Tibial artery (tissue), 4 donors: ENCODE results near the gene PTBP3.

ENCODE experiments used
- DNase-seq, 2 donors: peaks; one replicate each; pipeline ENCODE4 v3.0.0-alpha.2; 2019
- H3K27ac ChIP-seq, 2 donors: fragments of 200-600 bp; sonication (generic) in 1 of 2; 1 replicate in 1 of 2; 2 replicates in 1 of 2; pipeline ENCODE4 v1.5.1; 2018 to 2019; ENCODE audit warnings: mild to moderate bottlenecking in 1 of 2
- H3K27me3 ChIP-seq, 2 donors: fragments of 200-600 bp; sonication (generic) in 1 of 2; one replicate each; pipeline versions ENCODE4 v1.5.1 to v1.6.0; 2016 to 2019
- H3K36me3 ChIP-seq, 3 donors: fragments of 200-600 bp; sonication (generic) in 2 of 3; one replicate each; pipeline ENCODE4 v1.5.1; 2016 to 2019; ENCODE audit warnings: mild to moderate bottlenecking in 2 of 3
- H3K4me1 ChIP-seq, 4 donors: fragments of 200-600 bp; sonication (generic) in 2 of 4; 1 replicate in 3 of 4; 2 replicates in 1 of 4; pipeline ENCODE4 v1.5.1; 2016 to 2019
- H3K4me3 ChIP-seq, 2 donors: fragments of 200-600 bp; sonication (generic) in 1 of 2; 1 replicate in 1 of 2; 2 replicates in 1 of 2; pipeline ENCODE4 v1.5.1; 2018 to 2019; ENCODE audit warnings: mild to moderate bottlenecking in 2 of 2
- H3K9me3 ChIP-seq, 3 donors: fragments of 200-600 bp; sonication (generic) in 1 of 3; one replicate each; pipeline ENCODE4 v1.5.1; 2016 to 2019
- intact Hi-C: fragments of 100-400 bp; cut with DNase I; formaldehyde crosslinking; loops from one replicate; pipeline ENCODE4 v1.15.0; 2023; ENCODE audit warnings: low total_unique reads
- TF ChIP-seq, protein P1 (sequence below), 2 experiments: fragments of 200-600 bp in 1 of 2; fragments of 450-650 bp in 1 of 2; IDR thresholded peaks; one replicate each; pipeline ENCODE4 v1.5.1; 2017 to 2019; ENCODE audit warnings: antibody characterized with exemption in 2 of 2, mild to moderate bottlenecking in 1 of 2, moderate library complexity in 1 of 2

PTBP3 gene, protein sequence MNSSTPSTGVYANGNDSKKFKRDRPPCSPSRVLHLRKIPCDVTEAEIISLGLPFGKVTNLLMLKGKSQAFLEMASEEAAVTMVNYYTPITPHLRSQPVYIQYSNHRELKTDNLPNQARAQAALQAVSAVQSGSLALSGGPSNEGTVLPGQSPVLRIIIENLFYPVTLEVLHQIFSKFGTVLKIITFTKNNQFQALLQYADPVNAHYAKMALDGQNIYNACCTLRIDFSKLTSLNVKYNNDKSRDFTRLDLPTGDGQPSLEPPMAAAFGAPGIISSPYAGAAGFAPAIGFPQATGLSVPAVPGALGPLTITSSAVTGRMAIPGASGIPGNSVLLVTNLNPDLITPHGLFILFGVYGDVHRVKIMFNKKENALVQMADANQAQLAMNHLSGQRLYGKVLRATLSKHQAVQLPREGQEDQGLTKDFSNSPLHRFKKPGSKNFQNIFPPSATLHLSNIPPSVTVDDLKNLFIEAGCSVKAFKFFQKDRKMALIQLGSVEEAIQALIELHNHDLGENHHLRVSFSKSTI

DNA sequence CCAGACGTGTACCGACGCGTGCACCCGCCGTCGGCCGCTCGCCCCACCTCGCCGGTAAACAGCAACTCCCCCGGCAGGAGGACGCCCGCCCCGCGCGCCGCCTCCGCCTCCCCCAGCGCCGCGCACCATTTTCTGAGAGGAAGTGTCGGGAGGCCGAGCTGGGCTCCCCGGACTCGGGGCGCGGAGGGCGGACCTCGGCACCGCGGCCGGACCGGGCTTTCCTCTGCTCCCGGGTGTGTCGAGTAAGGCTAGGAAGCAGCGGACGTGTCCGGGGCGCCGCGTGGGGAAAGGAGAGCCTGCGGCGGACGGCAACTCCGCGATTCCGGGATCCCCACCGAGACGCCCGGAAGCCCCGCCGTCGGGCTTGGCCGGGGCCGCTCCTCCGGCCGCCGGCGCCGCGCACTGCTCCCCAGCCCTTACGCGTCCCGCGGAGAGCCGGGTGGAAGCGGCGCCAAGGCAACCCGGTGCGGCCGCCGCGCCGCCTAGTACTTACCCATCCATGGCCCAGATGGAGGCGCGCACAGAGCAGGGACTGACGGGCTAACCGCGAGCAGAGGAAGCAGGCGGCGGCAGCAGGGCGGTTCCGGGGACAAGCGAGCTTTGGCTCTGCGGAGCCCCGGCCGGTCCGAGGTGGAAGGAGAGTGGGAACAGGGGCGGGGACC is at the start of gene PTBP3:
Gene PTBP3 (minus strand): TSS at position 643 of the 662 bp plus-strand sequence. CDS start 35,754 bp downstream, outside the sequence.
- TF ChIP-seq, protein P1, sequence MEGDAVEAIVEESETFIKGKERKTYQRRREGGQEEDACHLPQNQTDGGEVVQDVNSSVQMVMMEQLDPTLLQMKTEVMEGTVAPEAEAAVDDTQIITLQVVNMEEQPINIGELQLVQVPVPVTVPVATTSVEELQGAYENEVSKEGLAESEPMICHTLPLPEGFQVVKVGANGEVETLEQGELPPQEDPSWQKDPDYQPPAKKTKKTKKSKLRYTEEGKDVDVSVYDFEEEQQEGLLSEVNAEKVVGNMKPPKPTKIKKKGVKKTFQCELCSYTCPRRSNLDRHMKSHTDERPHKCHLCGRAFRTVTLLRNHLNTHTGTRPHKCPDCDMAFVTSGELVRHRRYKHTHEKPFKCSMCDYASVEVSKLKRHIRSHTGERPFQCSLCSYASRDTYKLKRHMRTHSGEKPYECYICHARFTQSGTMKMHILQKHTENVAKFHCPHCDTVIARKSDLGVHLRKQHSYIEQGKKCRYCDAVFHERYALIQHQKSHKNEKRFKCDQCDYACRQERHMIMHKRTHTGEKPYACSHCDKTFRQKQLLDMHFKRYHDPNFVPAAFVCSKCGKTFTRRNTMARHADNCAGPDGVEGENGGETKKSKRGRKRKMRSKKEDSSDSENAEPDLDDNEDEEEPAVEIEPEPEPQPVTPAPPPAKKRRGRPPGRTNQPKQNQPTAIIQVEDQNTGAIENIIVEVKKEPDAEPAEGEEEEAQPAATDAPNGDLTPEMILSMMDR (IDR thresholded peaks at IDR 0.05), result no peak
- intact Hi-C loops, result loop anchor here (5.0 to 10.0 kb wide), 2 partner anchors 158 to 436 kb away; partner anchors contain the start of genes SUSD1 and UGCG
- DNase-seq, result peak; percentile 70 to 91
- Histone ChIP-seq H3K4me1 (peaks cover 0 to 36% (median 7%) of the 10 kb centered on the region in 4 donors), H3K36me3 (no peaks in the 10 kb centered on the region), H3K4me3 (peak within 1 kb of the TSS; percentile 93 to 99), H3K27me3 (no peaks in the 10 kb centered on the region), H3K9me3 (no peaks in the 10 kb centered on the region), H3K27ac (peak within 1 kb of the TSS; percentile 97 to 100)

DNA sequence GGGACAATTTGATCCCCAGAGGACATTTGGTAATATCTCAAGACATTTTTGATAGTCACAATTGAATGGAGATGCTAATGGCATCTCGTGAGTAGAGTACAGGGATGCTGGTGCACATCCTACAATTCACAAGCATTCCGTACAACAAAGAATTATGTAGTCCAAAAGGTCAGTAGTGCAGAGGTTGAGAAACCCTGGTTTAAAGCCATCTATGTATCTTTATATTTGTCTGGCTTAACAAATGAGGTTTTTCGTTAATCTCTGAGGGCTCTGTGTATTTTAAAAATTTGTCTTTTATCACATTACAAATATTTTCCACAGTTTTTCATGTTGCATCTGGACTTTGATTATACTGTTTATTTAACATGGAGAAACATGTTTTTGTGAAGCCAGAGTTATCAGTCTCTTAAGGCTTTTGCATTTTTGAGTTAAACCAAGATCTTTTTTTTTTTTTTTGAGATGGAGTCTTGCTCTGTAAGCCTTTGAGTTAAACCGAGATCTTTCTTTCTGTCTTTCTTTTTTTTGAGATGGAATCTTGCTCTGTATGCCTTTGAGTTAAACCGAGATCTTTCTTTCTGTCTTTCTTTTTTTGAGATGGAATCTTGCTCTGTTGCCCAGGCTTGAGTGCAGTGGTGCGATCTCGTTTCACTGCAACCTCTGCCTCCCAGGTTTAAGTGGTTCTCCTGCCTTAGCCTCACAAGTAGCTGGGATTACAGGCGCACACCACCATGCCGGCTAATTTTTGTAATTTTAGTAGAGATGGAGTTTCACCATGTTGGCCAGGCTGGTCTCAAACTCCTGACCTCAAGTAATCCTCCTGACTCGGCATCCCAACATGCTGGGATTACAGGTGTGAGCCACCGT is 49.3 kb upstream of the PTBP3 start:
- H3K4me3 ChIP-seq, result no peak overlapping the region

DNA sequence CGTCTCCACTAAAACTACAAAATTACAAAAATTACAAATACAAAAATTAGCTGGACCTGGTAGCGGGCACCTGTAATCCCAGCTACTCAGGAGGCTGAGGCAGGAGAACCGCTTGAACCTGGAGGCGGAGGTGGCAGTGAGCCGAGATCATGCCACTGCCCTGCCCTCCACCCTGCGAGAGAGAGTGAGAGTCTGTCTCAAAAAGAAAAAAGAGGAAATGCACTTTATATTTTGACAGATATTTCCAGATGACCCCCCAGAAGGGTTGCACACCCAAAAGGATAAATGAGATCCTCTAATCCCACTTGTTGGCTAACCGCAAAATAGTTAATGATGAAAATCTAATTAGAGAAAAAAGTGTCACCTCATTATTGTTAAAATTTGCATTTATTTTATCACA is 48.6 kb upstream of the PTBP3 start:
- peak overlapping the region in 1 of 2 donors; percentile 31 for H3K27ac ChIP-seq
- no peak for DNase-seq
- H3K9me3 ChIP-seq, result no peaks in the 10 kb centered on the region
- no peak overlapping the region for H3K4me3 ChIP-seq
- H3K36me3 ChIP-seq, result peaks cover 0 to under 1% (median 0%) of the 10 kb centered on the region in 3 donors
- no peaks in the 10 kb centered on the region for H3K27me3 ChIP-seq
- intact Hi-C loops, result loop anchor here (10.0 kb wide), 1 partner anchor 103 kb away; the partner anchor contains the start of gene KIAA1958
- TF ChIP-seq, protein P1 (IDR thresholded peaks at IDR 0.05), result no peak
- peaks cover 0 to 56% (median 17%) of the 10 kb centered on the region in 4 donors for H3K4me1 ChIP-seq

More for the DNA sequence above, 49.3 kb upstream of the PTBP3 start:
- DNase-seq, result no peak
- Histone ChIP-seq H3K36me3 (peaks cover 0 to 3% (median 0%) of the 10 kb centered on the region in 3 donors), H3K9me3 (no peaks in the 10 kb centered on the region), H3K27ac (peak overlapping the region in 1 of 2 donors; percentile 31), H3K4me1 (peaks cover 0 to 49% (median 16%) of the 10 kb centered on the region in 4 donors), H3K27me3 (no peaks in the 10 kb centered on the region)
- intact Hi-C loops, result loop anchor here (10.0 kb wide), 1 partner anchor 102 kb away; the partner anchor contains the start of gene KIAA1958
- TF ChIP-seq, protein P1 (IDR thresholded peaks at IDR 0.05), result no peak

DNA sequence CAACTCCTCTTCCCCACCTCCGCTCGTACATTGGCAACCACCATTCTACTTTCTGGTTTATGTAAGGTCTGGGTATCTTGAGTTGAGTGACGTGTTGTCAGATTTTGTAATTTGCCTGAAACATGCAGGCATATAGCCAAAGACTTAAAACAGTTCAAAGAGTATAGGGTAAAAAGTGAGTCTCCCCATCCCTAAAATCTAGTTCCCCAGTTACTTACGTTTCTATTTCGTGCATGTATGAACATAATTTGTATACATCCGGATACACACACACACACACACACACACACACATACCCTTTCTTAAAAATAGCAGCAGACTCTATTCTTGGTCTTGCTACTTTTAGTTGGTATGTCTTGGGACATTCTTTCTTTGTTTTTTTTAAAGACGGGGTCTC is 47.4 kb upstream of the PTBP3 start:
- H3K27me3 ChIP-seq, result no peaks in the 10 kb centered on the region
- no peaks in the 10 kb centered on the region for H3K36me3 ChIP-seq
- peaks cover 0 to 60% (median 18%) of the 10 kb centered on the region in 4 donors for H3K4me1 ChIP-seq
- TF ChIP-seq, protein P1 (IDR thresholded peaks at IDR 0.05), result no peak
- DNase-seq, result no peak
- H3K9me3 ChIP-seq, result no peaks in the 10 kb centered on the region
- H3K27ac ChIP-seq, result peak overlapping the region; percentile 95 to 99
- intact Hi-C loops, result loop anchor here (10.0 kb wide), 1 partner anchor 104 kb away; the partner anchor contains the start of gene KIAA1958
- peak overlapping the region; percentile 78 to 93 for H3K4me3 ChIP-seq
